PC-9 (cell line): ENCODE data around the gene SLC22A12. TPM values are rescaled to one million over a fixed set of nuclear protein-coding genes. Genes with fewer than 3 reads are reported as not detected.

Source experiments
- BruUV-seq: library from RNA; stranded (reverse); fragments of 400-500 nt; replicated peaks from 2 replicates; lab custom pipeline; 2021; lab: Mats Ljungman, UMichigan
- CTCF ChIA-PET: fragments of 300-600 bp; sonication (Branson Sonifier 250); formaldehyde crosslinking; loops from one replicate; lab custom pipeline; 2022; ENCODE audit warnings: antibody characterized with exemption; lab: Charles Lee
- POLR2A ChIA-PET: fragments of 300-600 bp; sonication (Branson Sonifier 250); formaldehyde crosslinking; loops from one replicate; lab custom pipeline; 2022; ENCODE audit warnings: antibody characterized with exemption; ENCODE audit not compliant: unreplicated experiment; lab: Charles Lee
- DNase-seq, 2 experiments: peaks; one replicate each; pipeline versions ENCODE4 v3.0.0 to v3.0.0-alpha.2; 2015 to 2022; ENCODE audit warnings: mixed read lengths in 1 of 2
- H2AFZ ChIP-seq: fragments of 200-600 bp; sonication (generic); 2 replicates; pipeline ENCODE4 v1.8.1; 2017; ENCODE audit warnings: antibody characterized with exemption
- H3F3A ChIP-seq: fragments of 200-600 bp; sonication (generic); 2 replicates; pipeline ENCODE4 v1.8.1; 2017; ENCODE audit warnings: antibody characterized with exemption, mild to moderate bottlenecking, low read depth; ENCODE audit not compliant: insufficient read depth
- H3K27ac ChIP-seq: fragments of 200-600 bp; sonication (generic); 2 replicates; pipeline ENCODE4 v1.6.1; 2016; ENCODE audit warnings: mixed run types
- H3K27me3 ChIP-seq: fragments of 200-600 bp; sonication (generic); 2 replicates; pipeline ENCODE4 v1.6.1; 2016; ENCODE audit warnings: low read depth, mixed run types; ENCODE audit not compliant: insufficient read depth
- H3K36me3 ChIP-seq: fragments of 200-600 bp; sonication (generic); 2 replicates; pipeline ENCODE4 v1.6.1; 2016; ENCODE audit warnings: low read depth, mixed run types
- H3K4me1 ChIP-seq: fragments of 200-600 bp; sonication (generic); replicated peaks from 2 replicates; pipeline ENCODE4 v1.6.1; 2016; ENCODE audit warnings: mixed run types; ENCODE audit not compliant: insufficient read depth
- H3K4me2 ChIP-seq: fragments of 200-600 bp; sonication (generic); 2 replicates; pipeline ENCODE4 v1.6.1; 2017; ENCODE audit warnings: mixed run types
- H3K4me3 ChIP-seq: fragments of 200-600 bp; sonication (generic); 2 replicates; pipeline ENCODE4 v1.6.1; 2016; ENCODE audit warnings: mixed run types
- H3K79me2 ChIP-seq: fragments of 200-600 bp; sonication (generic); 2 replicates; pipeline ENCODE4 v1.6.1; 2017; ENCODE audit warnings: low read depth, mixed run types
- H3K9me2 ChIP-seq: fragments of 200-600 bp; sonication (generic); 2 replicates; pipeline ENCODE4 v1.8.1; 2017; ENCODE audit warnings: mild to moderate bottlenecking; ENCODE audit not compliant: insufficient read depth
- H3K9me3 ChIP-seq: fragments of 200-600 bp; sonication (generic); 2 replicates; pipeline ENCODE4 v1.8.1; 2016; ENCODE audit warnings: low read depth; ENCODE audit not compliant: insufficient read depth
- H4K20me1 ChIP-seq: fragments of 200-600 bp; sonication (generic); 2 replicates; pipeline ENCODE4 v1.8.1; 2017; ENCODE audit not compliant: insufficient read depth
- CTCF ChIP-seq: fragments of 200-600 bp; sonication (generic); conservative IDR thresholded peaks from 2 replicates; pipeline ENCODE4 v1.6.1; 2017; ENCODE audit warnings: mixed run types, antibody characterized with exemption, mild to moderate bottlenecking, moderate library complexity
- EZH2 ChIP-seq: fragments of 200-600 bp; sonication (generic); IDR thresholded peaks from 2 replicates; pipeline ENCODE4 v1.8.0; 2017; ENCODE audit warnings: antibody characterized with exemption, low read depth
- intact Hi-C: fragments of 100-400 bp; cut with micrococcal nuclease; formaldehyde crosslinking; loops from one replicate; pipeline ENCODE4 v1.10.0; 2022; ENCODE audit not compliant: unreplicated experiment
- total RNA-seq: library from RNA; stranded (reverse); gene quantifications from 2 replicates; pipeline ENCODE4 v1.2.3, GENCODE V29; 2021

SLC22A12 gene
- total RNA-seq, 1 experiment from 2014 or later, result not detected

GRCh38 chr11:64611869-64612646 is 21.0 kb downstream of the SLC22A12 start:
- H3F3A ChIP-seq, result no peaks in the 10 kb centered on the region
- POLR2A ChIA-PET, result no interaction called here
- H3K36me3 ChIP-seq, result no peaks in the 10 kb centered on the region
- TF ChIP-seq EZH2, result no peak
- TF ChIP-seq CTCF, result no peak
- H3K4me2 ChIP-seq, result no peak overlapping the region
- H3K9me3 ChIP-seq, result no peaks in the 10 kb centered on the region
- BruUV-seq, result no TSS peak
- peaks cover 53% of the 10 kb centered on the region for H3K27me3 ChIP-seq
- no peak for DNase-seq
- no peaks in the 10 kb centered on the region for H3K4me1 ChIP-seq
- CTCF ChIA-PET, result no interaction called here
- H2AFZ ChIP-seq, result no peak overlapping the region
- no peak overlapping the region for H3K4me3 ChIP-seq
- no peaks in the 10 kb centered on the region for H3K9me2 ChIP-seq
- intact Hi-C loops, result no loop called here
- no peak overlapping the region for H3K27ac ChIP-seq
- no peaks in the 10 kb centered on the region for H3K79me2 ChIP-seq
- no peaks in the 10 kb centered on the region for H4K20me1 ChIP-seq

GRCh38 chr11:64613648-64614047 is 22.6 kb downstream of the SLC22A12 start:
- peaks cover 38% of the 10 kb centered on the region for H3K27me3 ChIP-seq
- H2AFZ ChIP-seq, result no peak overlapping the region
- no peaks in the 10 kb centered on the region for H3K36me3 ChIP-seq
- H3K9me3 ChIP-seq, result no peaks in the 10 kb centered on the region
- ChIA-PET POLR2A (no interaction called here), CTCF (no interaction called here)
- no peaks in the 10 kb centered on the region for H3F3A ChIP-seq
- no peaks in the 10 kb centered on the region for H3K79me2 ChIP-seq
- no peak for TF ChIP-seq CTCF
- TF ChIP-seq EZH2, result no peak
- H3K4me1 ChIP-seq, result no peaks in the 10 kb centered on the region
- no peak overlapping the region for H3K4me2 ChIP-seq
- H4K20me1 ChIP-seq, result no peaks in the 10 kb centered on the region
- intact Hi-C loops, result no loop called here
- H3K4me3 ChIP-seq, result no peak overlapping the region
- no peak overlapping the region for H3K27ac ChIP-seq
- BruUV-seq, result no TSS peak
- no peak for DNase-seq
- H3K9me2 ChIP-seq, result no peaks in the 10 kb centered on the region

DNA sequence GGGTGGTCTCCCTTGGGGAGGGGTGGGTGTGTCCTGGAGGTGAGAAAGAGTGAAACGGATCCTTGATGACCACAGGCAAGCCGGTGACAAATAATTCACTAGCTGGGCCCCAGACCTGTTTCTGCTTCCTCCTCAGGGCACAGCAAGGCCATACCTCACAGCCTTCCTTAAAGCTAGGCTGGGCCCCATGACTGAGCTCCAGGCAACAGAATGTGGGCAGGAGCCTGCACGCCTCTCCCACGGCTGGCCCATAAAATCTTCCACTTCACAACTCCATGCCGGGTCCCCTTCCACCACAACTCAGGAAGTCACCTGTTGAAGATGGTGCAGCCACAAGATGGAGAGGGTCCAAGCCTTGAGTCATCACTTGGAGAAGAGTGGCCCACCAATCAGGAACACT is 23.9 kb downstream of the SLC22A12 start:
- ChIA-PET POLR2A (no interaction called here), CTCF (no interaction called here)
- peaks cover 29% of the 10 kb centered on the region for H3K27me3 ChIP-seq
- no peak overlapping the region for H2AFZ ChIP-seq
- H3F3A ChIP-seq, result no peaks in the 10 kb centered on the region
- TF ChIP-seq EZH2, result no peak
- no peak for TF ChIP-seq CTCF
- no peaks in the 10 kb centered on the region for H4K20me1 ChIP-seq
- H3K79me2 ChIP-seq, result no peaks in the 10 kb centered on the region
- H3K4me2 ChIP-seq, result no peak overlapping the region
- no peak overlapping the region for H3K27ac ChIP-seq
- no peaks in the 10 kb centered on the region for H3K9me3 ChIP-seq
- intact Hi-C loops, result no loop called here
- H3K4me3 ChIP-seq, result no peak overlapping the region
- no peaks in the 10 kb centered on the region for H3K4me1 ChIP-seq
- H3K9me2 ChIP-seq, result no peaks in the 10 kb centered on the region
- no TSS peak for BruUV-seq
- no peaks in the 10 kb centered on the region for H3K36me3 ChIP-seq
- no peak for DNase-seq
